GM21619 (cell line): ENCODE data around the gene SLC9A9.

Source experiments
- ATAC-seq: cut with Tn5 transposase; IDR thresholded peaks from one replicate; pipeline ENCODE4 v1.9.1; 2021; ENCODE audit not compliant: unreplicated experiment

Gene SLC9A9

DNA sequence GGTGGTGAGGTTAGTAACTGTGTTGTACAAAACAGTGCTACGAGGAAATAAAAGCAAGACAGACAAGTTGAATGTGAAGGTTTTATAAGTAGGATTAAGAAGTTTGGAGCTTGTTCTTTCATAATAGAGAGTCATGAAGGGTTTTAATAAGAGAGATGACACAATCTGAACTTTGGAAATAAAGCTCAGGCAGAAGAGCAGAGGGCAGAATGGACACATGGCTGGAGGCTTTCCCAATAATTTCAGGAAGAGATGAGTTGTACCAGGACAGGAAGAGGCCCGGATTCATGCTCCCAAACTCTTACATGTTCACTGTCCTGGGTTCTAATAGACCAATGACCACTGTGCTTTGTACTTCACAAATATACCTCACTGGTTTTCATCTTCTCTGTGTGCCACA is 194.8 kb downstream of the SLC9A9 start:
- no peak for ATAC-seq

DNA sequence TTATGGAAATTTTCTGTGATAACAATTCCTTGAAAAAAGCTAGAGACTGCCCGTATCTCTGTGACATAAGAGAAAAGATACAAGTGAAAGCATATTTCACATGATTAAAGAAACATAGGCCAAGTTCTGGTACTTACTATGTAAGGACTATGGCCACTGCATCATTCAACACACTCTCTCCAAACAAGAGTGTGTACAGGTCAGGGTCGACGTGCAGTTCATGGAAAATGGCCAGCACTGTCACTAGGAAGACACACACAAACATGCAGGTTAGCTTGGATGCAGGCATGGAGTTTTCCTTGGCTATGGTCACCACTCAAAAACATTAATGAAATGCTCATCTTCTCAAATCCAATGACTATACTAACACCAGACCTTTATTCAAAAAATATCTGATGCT is 196.2 kb downstream of the SLC9A9 start:
- no peak for ATAC-seq

GRCh38 chr3:143650827-143651226 is 197.4 kb downstream of the SLC9A9 start:
- ATAC-seq: no peak

GRCh38 chr3:143650120-143650519 is 198.1 kb downstream of the SLC9A9 start:
- ATAC-seq: no peak

DNA sequence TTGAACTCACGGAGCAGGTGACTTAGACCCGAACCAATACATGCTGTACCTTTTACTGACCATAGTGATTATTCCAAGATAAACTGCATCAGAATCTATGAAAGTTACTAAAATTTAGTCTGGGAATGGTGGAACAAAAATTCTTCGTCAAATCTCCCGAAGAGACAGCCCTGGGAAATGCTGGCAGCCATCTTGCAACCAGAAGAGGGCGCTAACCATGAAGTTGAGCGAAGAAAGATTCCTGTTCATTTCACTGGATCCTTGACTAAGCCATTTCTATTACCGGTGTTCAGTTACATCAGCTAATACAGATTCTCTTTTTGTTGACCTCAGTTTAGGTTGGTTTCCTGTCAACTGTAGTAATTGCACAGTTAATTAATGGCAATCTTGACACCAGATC is 199.6 kb downstream of the SLC9A9 start:
- no peak for ATAC-seq

- no peak for ATAC-seq
Observed at GRCh38 chr3:143648218-143648617, 200.1 kb downstream of the SLC9A9 start.

DNA sequence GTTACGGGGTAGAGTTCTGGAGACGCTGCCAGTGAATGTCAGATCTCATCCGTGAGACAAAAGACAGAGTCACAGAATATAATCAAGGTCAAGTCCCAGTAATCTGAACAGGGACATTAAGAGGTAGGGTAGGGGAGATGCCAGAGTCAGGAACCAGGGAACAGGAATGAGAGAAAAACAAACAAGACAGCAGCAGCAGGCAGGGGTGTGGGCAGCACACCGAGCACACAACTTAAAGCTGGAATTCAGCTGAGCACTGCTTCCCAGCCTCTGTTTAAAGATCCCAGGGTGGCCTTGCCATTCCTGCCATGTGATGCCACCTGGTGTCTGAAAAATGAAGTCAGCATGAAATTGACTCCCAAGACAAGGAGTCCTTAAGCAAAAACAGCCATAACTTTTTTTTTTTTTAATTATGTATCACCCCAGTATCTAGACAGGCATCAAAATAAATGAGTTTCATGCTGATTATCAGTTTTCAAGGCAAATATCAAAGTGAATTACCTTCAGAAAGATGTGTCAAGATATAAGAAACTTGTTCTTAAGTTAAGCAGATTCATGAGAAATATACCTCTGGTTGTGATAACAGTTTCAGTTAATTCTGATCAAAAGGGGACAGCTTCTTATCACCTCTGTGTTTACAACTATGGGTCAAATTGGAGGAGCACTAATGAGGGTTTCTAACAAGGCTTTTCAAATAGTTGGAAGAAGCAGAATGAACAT is 203.7 kb downstream of the SLC9A9 start:
- no peak for ATAC-seq

DNA sequence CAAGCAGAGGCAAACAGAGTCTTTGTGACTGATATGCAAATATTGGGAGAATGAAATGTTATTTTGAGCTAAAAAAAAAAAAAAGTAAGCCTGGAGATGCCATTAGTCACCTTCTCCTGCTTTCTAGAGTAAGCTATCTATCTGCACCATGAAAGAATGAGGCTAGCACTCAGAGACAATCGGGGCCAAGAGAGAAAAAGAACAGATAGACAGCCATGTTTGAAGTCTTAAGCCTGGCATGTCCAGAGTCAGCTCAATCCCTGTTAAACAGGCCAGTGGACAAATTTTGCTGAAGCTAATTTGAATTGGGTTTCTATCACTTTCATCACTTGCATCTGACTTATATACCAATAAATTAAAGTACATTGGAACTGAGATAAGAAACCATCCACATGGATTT is 204.4 kb downstream of the SLC9A9 start:
- ATAC-seq: no peak

DNA sequence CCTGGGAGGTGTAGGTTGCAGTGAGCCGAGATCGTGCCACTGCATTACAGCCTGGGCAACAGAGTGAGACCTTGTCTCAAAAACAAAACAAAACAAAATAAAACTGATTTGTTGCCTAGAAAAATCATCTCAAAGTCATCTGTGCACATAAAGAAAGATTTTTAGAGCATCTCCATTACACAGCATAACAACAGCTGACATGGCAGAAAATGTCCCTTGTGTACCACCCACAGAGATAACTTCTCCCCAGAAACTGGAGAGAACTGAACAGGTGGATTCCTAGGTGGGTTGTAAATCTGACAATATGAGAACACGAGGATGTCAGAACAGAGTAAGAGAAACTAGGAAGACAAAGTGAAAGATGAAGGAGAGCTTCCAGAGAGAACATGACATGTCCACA is 207.5 kb downstream of the SLC9A9 start:
- ATAC-seq: no peak

GRCh38 chr3:143637133-143637532 is 211.1 kb downstream of the SLC9A9 start:
- ATAC-seq: no peak

DNA sequence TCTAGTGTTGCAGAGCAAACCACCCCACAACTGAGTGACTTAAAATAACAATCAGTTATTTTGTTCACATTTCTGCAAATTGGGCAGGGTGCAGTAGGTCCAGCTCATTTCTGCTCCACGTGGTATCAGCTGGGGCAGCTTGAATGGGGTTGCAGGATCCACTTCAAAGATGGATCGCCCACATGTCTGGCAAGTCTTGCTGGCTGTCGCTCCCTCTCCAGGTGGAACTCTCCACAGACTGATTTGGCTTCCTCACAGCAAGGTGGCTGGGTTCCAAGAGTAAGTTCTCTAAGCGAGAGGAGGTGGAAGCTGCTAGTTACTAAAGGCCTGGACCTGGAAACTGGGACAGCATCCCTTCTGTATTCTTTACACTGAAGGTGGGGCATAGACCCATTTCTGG is 213.3 kb downstream of the SLC9A9 start:
- no peak for ATAC-seq

DNA sequence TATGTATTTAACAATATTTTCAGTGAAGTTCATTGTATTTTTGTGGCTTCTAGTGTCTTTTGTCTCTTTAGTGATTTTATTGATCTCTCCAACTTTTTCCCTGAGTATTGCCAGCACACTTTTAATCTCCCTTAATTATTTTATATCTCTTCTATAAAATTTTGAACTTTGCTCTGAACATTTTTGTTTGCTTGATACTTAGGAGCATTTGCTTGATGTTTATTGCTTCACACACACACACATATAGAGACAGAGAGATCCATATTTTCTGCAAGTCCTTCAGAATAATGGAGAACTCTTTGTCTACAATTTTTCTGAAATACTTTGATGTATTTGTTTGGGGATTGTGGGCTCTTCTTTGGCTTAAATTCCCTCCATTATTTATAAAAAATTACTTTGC is 213.8 kb downstream of the SLC9A9 start:
- ATAC-seq: no peak

- no peak for ATAC-seq
Observed at GRCh38 chr3:143633816-143634215, 214.5 kb downstream of the SLC9A9 start.

DNA sequence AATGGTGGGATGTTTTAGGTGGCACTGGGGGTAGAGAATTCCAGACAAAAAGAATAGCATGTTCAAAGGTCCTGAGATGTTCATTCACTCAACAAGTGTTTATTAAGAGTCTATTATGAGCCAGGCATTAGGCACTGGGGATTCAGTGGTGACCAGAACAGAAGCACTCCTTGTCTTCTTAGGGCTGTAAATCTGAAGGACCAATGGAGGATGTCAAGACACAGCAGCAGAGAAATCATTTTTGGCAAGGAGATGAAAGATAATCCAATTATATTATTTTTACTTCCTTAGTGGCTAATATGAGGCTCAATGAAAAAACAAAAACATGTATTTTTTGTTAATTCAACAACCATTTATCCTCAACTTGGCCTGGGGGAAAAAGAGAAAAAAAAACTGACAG is 218.5 kb downstream of the SLC9A9 start:
- no peak for ATAC-seq

GRCh38 chr3:143628971-143629370 is 219.3 kb downstream of the SLC9A9 start:
- ATAC-seq: no peak

DNA sequence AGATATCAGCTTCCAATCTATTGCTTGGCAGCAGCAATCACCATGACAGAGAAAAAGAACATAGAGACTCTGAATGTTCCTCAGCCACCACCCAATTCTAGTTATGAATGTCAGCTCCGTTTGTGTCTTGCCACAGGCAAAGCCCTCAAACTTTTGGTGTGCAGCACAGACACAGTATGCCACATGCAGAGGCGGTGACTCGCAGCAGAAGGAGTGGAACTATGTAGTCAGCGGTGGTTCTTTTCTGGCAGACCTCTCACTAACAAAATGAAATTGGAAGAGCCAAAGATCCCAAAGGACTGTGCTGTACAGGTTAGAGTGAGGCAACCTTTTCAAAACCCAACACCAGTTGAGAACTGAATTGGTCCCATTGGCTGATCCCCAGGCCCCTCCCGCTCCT is 220.9 kb downstream of the SLC9A9 start:
- no peak for ATAC-seq

DNA sequence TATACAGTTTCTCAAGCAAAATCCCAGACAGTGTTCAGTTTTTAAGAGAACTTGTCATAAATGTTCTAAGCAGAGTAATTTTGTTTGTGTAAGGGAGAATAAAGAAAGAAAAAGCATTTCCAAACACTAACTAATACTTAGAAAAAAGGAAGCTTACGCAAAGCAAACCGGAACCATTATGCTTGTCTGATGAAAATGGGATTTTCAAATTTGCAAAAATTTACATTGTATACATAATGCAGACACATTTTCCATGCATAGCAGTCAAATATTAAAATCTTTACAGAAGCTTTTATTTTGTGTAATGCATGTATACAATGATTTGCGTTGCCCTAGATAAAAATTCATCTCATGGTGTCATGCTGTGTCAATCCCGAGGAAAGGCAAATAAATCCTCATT is 229.0 kb downstream of the SLC9A9 start:
- no peak for ATAC-seq

- no peak for ATAC-seq
Observed at GRCh38 chr3:143617050-143617449, 231.2 kb downstream of the SLC9A9 start.

DNA sequence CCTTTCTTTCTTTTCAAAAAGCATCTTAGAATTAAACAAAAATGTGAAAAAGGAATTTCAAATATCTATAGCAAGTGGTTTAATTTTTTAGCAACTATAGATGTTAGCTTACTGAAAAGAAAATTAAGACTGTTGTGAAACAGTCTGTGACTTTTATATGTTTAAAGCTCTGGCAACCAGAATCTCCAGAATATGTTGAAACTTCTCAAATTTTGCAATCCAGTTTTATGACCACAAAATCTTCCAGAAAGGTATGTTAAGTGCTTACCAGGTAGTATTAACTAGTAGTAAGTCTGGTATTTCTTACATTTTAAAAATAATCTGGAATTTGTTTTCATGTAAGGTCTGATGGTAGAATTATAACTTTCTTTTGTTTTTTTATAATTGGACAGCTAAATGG is 235.0 kb downstream of the SLC9A9 start:
- ATAC-seq: no peak

DNA sequence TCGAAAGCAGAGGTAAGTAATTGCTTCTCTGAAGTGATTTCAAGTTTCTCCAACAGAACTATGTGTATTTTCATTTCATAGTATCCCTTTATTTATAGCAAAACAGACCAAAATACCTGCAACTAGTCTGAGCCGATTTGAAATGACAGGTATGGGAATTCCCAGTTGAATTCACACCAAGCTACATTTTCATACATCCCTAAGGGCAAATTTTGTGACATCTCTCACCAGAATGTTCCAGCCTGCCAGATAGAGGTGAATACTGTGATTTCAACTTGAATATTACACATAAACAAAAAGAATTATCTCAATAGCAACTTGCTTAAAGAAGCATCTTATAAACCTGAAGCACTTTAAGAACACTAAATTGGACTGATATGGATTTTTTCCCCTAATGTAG is 235.7 kb downstream of the SLC9A9 start:
- ATAC-seq: no peak

- no peak for ATAC-seq
Observed at GRCh38 chr3:143608966-143609365, 239.3 kb downstream of the SLC9A9 start.

GRCh38 chr3:143605233-143605950 is 242.9 kb downstream of the SLC9A9 start:
- ATAC-seq: peak; percentile 23
